ENCODE results near the gene ZXDC. TPM values are rescaled to one million over a fixed set of nuclear protein-coding genes. Genes with fewer than 3 reads are reported as not detected.

Gene ZXDC
- total RNA-seq, 1 donor from 2014 or later, result 38.4 TPM

GRCh38 chr3:126422571-126423091 is 53.1 kb downstream of the ZXDC start:
- TF ChIP-seq, protein P1, sequence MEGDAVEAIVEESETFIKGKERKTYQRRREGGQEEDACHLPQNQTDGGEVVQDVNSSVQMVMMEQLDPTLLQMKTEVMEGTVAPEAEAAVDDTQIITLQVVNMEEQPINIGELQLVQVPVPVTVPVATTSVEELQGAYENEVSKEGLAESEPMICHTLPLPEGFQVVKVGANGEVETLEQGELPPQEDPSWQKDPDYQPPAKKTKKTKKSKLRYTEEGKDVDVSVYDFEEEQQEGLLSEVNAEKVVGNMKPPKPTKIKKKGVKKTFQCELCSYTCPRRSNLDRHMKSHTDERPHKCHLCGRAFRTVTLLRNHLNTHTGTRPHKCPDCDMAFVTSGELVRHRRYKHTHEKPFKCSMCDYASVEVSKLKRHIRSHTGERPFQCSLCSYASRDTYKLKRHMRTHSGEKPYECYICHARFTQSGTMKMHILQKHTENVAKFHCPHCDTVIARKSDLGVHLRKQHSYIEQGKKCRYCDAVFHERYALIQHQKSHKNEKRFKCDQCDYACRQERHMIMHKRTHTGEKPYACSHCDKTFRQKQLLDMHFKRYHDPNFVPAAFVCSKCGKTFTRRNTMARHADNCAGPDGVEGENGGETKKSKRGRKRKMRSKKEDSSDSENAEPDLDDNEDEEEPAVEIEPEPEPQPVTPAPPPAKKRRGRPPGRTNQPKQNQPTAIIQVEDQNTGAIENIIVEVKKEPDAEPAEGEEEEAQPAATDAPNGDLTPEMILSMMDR (IDR thresholded peaks at IDR 0.05; ENCODE audit: insufficient read depth, low read length, poor library complexity, severe bottlenecking), result no peak
- H3K4me3 ChIP-seq (ENCODE audit: low read depth, low read length), result no peak overlapping the region
- no peaks in the 10 kb centered on the region for H3K36me3 ChIP-seq (ENCODE audit: control insufficient read depth, insufficient read depth, low read length)
- H3K27me3 ChIP-seq (ENCODE audit: control insufficient read depth, insufficient read depth, low read length), result no peaks in the 10 kb centered on the region
- DNase-seq (ENCODE audit: low read depth), result no peak

DNA sequence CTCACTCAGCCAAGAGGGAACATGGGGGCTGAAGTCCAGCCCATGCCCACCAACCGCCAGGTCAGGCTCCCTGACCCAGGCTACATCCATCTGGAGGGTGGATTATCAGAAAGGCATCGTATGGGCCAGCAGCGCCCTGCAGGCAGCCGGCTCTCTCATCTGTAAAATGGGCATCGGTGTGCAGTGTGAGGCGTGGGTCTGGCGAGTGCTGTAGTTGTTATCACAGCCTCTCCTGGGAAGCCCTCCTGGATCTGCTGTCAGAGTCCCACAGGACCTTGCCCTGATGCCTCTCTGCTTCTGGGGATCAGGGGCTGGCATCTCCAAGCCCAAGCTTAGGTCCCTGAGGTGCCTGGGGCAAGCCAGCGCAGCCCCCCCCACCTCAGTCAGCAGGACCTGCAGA is 53.6 kb downstream of the ZXDC start:
- Histone ChIP-seq H3K27me3 (ENCODE audit: control insufficient read depth, insufficient read depth, low read length) (no peaks in the 10 kb centered on the region), H3K36me3 (ENCODE audit: control insufficient read depth, insufficient read depth, low read length) (no peaks in the 10 kb centered on the region), H3K4me3 (ENCODE audit: low read depth, low read length) (no peak overlapping the region)
- no peak for DNase-seq (ENCODE audit: low read depth)
- TF ChIP-seq, protein P1 (IDR thresholded peaks at IDR 0.05; ENCODE audit: insufficient read depth, low read length, poor library complexity, severe bottlenecking), result no peak

DNA sequence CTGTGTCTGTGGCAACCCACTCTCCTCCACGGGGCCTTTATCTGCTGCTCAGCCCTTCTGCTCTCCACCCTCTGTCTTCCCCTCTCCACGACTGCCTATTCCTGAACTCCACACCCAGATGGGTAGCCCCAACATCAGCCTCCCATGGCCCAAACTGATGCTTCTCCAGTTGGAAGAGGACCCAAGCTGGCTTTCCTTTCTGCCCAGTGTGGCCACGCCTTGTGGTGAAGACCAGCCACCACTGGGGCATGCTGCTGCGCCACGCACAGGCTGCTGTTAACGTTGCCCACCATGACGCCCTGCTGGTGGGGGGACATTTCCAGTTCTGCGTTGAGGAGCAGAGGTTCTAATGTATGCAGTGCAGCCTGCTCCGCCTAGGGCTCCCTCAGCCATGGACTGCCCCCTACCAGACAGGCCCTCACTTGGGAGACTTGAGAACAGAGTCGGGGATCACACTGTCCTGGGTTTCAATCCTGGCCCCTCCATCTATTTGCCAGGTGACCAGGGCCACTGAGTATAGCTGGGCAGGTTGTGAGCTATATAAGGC is 54.0 kb downstream of the ZXDC start:
- DNase-seq (ENCODE audit: low read depth), result no peak
- Histone ChIP-seq H3K4me3 (ENCODE audit: low read depth, low read length) (no peak overlapping the region), H3K36me3 (ENCODE audit: control insufficient read depth, insufficient read depth, low read length) (no peaks in the 10 kb centered on the region), H3K27me3 (ENCODE audit: control insufficient read depth, insufficient read depth, low read length) (no peaks in the 10 kb centered on the region)
- TF ChIP-seq, protein P1 (IDR thresholded peaks at IDR 0.05; ENCODE audit: insufficient read depth, low read length, poor library complexity, severe bottlenecking), result no peak

GRCh38 chr3:126419886-126420786 is 55.6 kb downstream of the ZXDC start:
- H3K36me3 ChIP-seq (ENCODE audit: control insufficient read depth, insufficient read depth, low read length), result no peaks in the 10 kb centered on the region
- TF ChIP-seq, protein P1 (IDR thresholded peaks at IDR 0.05; ENCODE audit: insufficient read depth, low read length, poor library complexity, severe bottlenecking), result no peak
- peaks cover 8% of the 10 kb centered on the region for H3K27me3 ChIP-seq (ENCODE audit: control insufficient read depth, insufficient read depth, low read length)
- DNase-seq (ENCODE audit: low read depth), result no peak
- no peak overlapping the region for H3K4me3 ChIP-seq (ENCODE audit: low read depth, low read length)

- Histone ChIP-seq H3K4me3 (ENCODE audit: low read depth, low read length) (no peak overlapping the region), H3K27me3 (ENCODE audit: control insufficient read depth, insufficient read depth, low read length) (peaks cover 10% of the 10 kb centered on the region)
These were observed 56.5 kb downstream of the ZXDC start for GRCh38 chr3:126419151-126419703.

More at GRCh38 chr3:126419151-126419703, 56.5 kb downstream of the ZXDC start:
- TF ChIP-seq, protein P1 (IDR thresholded peaks at IDR 0.05; ENCODE audit: insufficient read depth, low read length, poor library complexity, severe bottlenecking), result no peak
- H3K36me3 ChIP-seq (ENCODE audit: control insufficient read depth, insufficient read depth, low read length), result no peaks in the 10 kb centered on the region
- no peak for DNase-seq (ENCODE audit: low read depth)
